Measurements from ENCODE around the gene FAM229B.

The FAM229B gene

DNA sequence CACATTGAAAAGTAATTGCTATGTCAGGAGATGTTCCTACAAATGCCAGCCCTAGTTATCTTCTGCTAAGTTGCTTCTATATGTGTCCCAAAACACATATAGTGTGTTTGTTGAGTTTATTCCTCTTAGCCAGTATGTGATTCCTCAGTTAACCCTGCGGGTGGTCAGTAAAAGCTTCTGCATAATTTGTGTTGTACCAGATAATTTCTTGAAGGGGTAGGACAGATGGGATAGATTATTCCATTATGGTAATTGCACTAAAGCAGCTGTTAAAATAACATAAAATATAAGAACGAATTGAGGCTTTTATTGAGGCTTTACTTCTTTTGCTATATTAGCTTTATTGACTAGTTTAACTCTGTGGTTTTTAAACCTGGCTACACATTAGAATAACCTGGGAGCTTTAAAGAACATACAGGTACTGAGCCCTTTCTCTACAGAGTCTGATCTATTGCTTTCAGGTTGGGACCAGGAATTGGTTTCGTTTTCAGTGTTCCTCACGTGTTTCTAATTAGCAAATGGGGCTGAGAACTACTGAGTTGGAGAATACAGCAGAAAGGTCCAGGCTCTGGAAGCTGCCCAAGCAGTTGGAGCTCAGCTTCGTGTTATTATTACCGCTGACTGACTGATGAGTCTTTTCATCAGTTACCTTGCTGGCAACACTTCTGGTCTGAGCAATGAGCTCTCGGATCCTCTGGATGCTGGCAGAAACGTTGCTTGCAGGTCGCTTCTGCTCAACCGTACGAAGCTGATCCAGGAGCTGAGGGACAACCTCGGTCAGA is 56.9 kb downstream of the FAM229B start:
- no peak for DNase-seq

DNA sequence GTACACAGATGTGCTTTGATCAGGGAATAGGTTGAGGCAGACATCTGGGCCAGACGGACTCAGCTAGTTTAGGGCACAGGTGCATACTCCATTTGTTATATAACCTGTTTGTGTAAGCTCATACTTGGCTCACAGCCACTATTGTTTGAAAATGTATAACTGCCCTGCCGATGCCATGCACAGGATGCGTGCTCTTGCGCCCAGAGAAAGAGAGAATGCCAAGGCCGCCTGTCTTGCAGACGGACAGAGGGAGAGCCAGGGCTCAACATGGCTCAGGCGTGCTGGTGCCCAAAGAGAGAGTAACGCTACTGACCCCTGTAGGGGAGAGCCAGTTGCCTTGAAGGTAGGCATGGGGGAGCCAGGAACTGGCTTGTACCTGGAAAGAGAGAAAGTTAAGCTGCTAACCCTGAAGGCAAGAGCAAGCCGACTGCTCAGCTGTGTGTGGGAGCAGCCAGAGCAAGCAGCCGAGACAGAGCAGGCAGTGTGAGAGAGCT is 57.7 kb downstream of the FAM229B start:
- no peak for DNase-seq

GRCh38 chr6:112148103-112148502 is 60.7 kb downstream of the FAM229B start:
- DNase-seq: no peak

GRCh38 chr6:112149236-112149635 is 61.8 kb downstream of the FAM229B start:
- no peak for DNase-seq

GRCh38 chr6:112149719-112150263 is 62.4 kb downstream of the FAM229B start:
- DNase-seq: no peak

DNA sequence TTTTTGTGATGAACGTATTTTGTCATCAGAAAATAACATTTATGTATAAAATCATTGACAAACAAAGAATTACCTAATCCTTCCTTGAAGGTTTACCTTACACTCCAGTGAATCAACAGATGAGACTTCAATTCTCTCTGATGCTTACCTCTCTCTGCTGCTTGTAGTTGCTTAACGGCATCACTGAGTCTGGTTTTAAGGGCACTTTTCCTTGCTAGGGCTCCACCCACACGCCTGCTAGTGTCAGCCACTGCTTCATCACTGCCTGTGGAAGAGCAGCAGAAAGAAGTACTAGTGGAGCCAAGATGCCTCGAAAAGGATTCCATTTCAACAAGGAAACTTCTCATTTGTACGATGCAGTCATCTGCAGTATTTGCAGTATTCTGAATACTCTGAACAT is 63.0 kb downstream of the FAM229B start:
- peak; percentile 30 for DNase-seq

Measured in DMS79 (cell line).